ENCODE measurements around the gene ZBTB16. TPM values are rescaled to one million over a fixed set of nuclear protein-coding genes. Genes with fewer than 3 reads are reported as not detected.

Gene ZBTB16
- total RNA-seq, 2 donors from 2014 or later, result 3.3 to 4.0 TPM

- Mint-ChIP-seq H3K9me3 (no peaks in the 10 kb centered on the region), H3K4me1 (ENCODE audit: low read depth) (peaks cover 32% of the 10 kb centered on the region), H3K36me3 (ENCODE audit: insufficient read depth in 2 of 2) (no peaks in the 10 kb centered on the region), H3K27ac (no peak overlapping the region), H3K27me3 (ENCODE audit: low read depth) (peaks cover 11% of the 10 kb centered on the region), H3K4me3 (no peak overlapping the region)
- no peak for DNase-seq
- ATAC-seq (replicated peaks in 1 of 2), result no peak
Observed at GRCh38 chr11:114084414-114084813, 24.9 kb downstream of the ZBTB16 start.

GRCh38 chr11:114085965-114086793 is 26.7 kb downstream of the ZBTB16 start:
- H3K9me3 Mint-ChIP-seq, result no peaks in the 10 kb centered on the region
- H3K4me1 Mint-ChIP-seq (ENCODE audit: low read depth), result peaks cover 17% of the 10 kb centered on the region
- H3K27ac Mint-ChIP-seq, result no peak overlapping the region
- peaks cover 11% of the 10 kb centered on the region for H3K27me3 Mint-ChIP-seq (ENCODE audit: low read depth)
- H3K4me3 Mint-ChIP-seq, result no peak overlapping the region
- H3K36me3 Mint-ChIP-seq (ENCODE audit: insufficient read depth in 2 of 2), result no peaks in the 10 kb centered on the region
- ATAC-seq (replicated peaks in 1 of 2), result no peak
- no peak for DNase-seq

GRCh38 chr11:114087025-114087424 is 27.5 kb downstream of the ZBTB16 start:
- H3K4me3 Mint-ChIP-seq, result peak overlapping the region; percentile 27 to 39
- H3K27ac Mint-ChIP-seq, result peak overlapping the region; percentile 53
- no peaks in the 10 kb centered on the region for H3K9me3 Mint-ChIP-seq
- no peaks in the 10 kb centered on the region for H3K36me3 Mint-ChIP-seq (ENCODE audit: insufficient read depth in 2 of 2)
- ATAC-seq (replicated peaks in 1 of 2), result no peak
- H3K4me1 Mint-ChIP-seq (ENCODE audit: low read depth), result peaks cover 21% of the 10 kb centered on the region
- DNase-seq, result no peak
- H3K27me3 Mint-ChIP-seq (ENCODE audit: low read depth), result peaks cover 11% of the 10 kb centered on the region

GRCh38 chr11:114088216-114088615 is 28.7 kb downstream of the ZBTB16 start:
- peaks cover 21% of the 10 kb centered on the region for H3K4me1 Mint-ChIP-seq (ENCODE audit: low read depth)
- H3K4me3 Mint-ChIP-seq, result no peak overlapping the region
- no peak overlapping the region for H3K27ac Mint-ChIP-seq
- ATAC-seq (replicated peaks in 1 of 2) (no peak), DNase-seq (no peak)
- H3K36me3 Mint-ChIP-seq (ENCODE audit: insufficient read depth in 2 of 2), result no peaks in the 10 kb centered on the region
- H3K9me3 Mint-ChIP-seq, result no peaks in the 10 kb centered on the region
- peaks cover 10% of the 10 kb centered on the region for H3K27me3 Mint-ChIP-seq (ENCODE audit: low read depth)

GRCh38 chr11:114088836-114089235 is 29.3 kb downstream of the ZBTB16 start:
- ATAC-seq (replicated peaks in 1 of 2) (no peak), DNase-seq (no peak)
- Mint-ChIP-seq H3K4me1 (ENCODE audit: low read depth) (peaks cover 18% of the 10 kb centered on the region), H3K9me3 (no peaks in the 10 kb centered on the region), H3K36me3 (ENCODE audit: insufficient read depth in 2 of 2) (no peaks in the 10 kb centered on the region), H3K4me3 (no peak overlapping the region), H3K27ac (no peak overlapping the region), H3K27me3 (ENCODE audit: low read depth) (peaks cover 4% of the 10 kb centered on the region)

- Mint-ChIP-seq H3K4me1 (ENCODE audit: low read depth) (peaks cover 15% of the 10 kb centered on the region), H3K36me3 (ENCODE audit: insufficient read depth in 2 of 2) (no peaks in the 10 kb centered on the region), H3K9me3 (no peaks in the 10 kb centered on the region), H3K4me3 (no peak overlapping the region), H3K27me3 (ENCODE audit: low read depth) (no peaks in the 10 kb centered on the region), H3K27ac (no peak overlapping the region)
- DNase-seq, result no peak
- no peak for ATAC-seq (replicated peaks in 1 of 2)
Observed at GRCh38 chr11:114089748-114090147, 30.2 kb downstream of the ZBTB16 start.

- no peaks in the 10 kb centered on the region for H3K36me3 Mint-ChIP-seq (ENCODE audit: insufficient read depth in 2 of 2)
- H3K27ac Mint-ChIP-seq, result no peak overlapping the region
- DNase-seq (no peak), ATAC-seq (replicated peaks in 1 of 2) (no peak)
- H3K27me3 Mint-ChIP-seq (ENCODE audit: low read depth), result no peaks in the 10 kb centered on the region
- no peak overlapping the region for H3K4me3 Mint-ChIP-seq
- H3K9me3 Mint-ChIP-seq, result no peaks in the 10 kb centered on the region
- peaks cover 15% of the 10 kb centered on the region for H3K4me1 Mint-ChIP-seq (ENCODE audit: low read depth)
Observed at GRCh38 chr11:114090225-114090910, 30.9 kb downstream of the ZBTB16 start.

- Mint-ChIP-seq H3K4me3 (no peak overlapping the region), H3K4me1 (ENCODE audit: low read depth) (peaks cover 15% of the 10 kb centered on the region), H3K9me3 (no peaks in the 10 kb centered on the region), H3K27me3 (ENCODE audit: low read depth) (no peaks in the 10 kb centered on the region), H3K36me3 (ENCODE audit: insufficient read depth in 2 of 2) (no peaks in the 10 kb centered on the region), H3K27ac (no peak overlapping the region)
- no peak for ATAC-seq (replicated peaks in 1 of 2)
- no peak for DNase-seq
Observed at GRCh38 chr11:114090976-114091375, 31.5 kb downstream of the ZBTB16 start.

- DNase-seq (no peak), ATAC-seq (replicated peaks in 1 of 2) (no peak)
- Mint-ChIP-seq H3K9me3 (no peaks in the 10 kb centered on the region), H3K27ac (no peak overlapping the region), H3K27me3 (ENCODE audit: low read depth) (no peaks in the 10 kb centered on the region), H3K36me3 (ENCODE audit: insufficient read depth in 2 of 2) (no peaks in the 10 kb centered on the region), H3K4me3 (no peak overlapping the region), H3K4me1 (ENCODE audit: low read depth) (peaks cover 15% of the 10 kb centered on the region)
Observed at GRCh38 chr11:114091516-114092397, 32.2 kb downstream of the ZBTB16 start.

GRCh38 chr11:114092478-114092877 is 33.0 kb downstream of the ZBTB16 start:
- H3K36me3 Mint-ChIP-seq (ENCODE audit: insufficient read depth in 2 of 2), result no peaks in the 10 kb centered on the region

GRCh38 chr11:114092953-114093352 is 33.4 kb downstream of the ZBTB16 start:
- Mint-ChIP-seq H3K36me3 (ENCODE audit: insufficient read depth in 2 of 2) (no peaks in the 10 kb centered on the region), H3K27me3 (ENCODE audit: low read depth) (no peaks in the 10 kb centered on the region), H3K27ac (no peak overlapping the region), H3K4me3 (no peak overlapping the region), H3K9me3 (no peaks in the 10 kb centered on the region), H3K4me1 (ENCODE audit: low read depth) (peaks cover 4% of the 10 kb centered on the region)
- ATAC-seq (replicated peaks in 1 of 2) (no peak), DNase-seq (no peak)

More at GRCh38 chr11:114092478-114092877, 33.0 kb downstream of the ZBTB16 start:
- peaks cover 8% of the 10 kb centered on the region for H3K4me1 Mint-ChIP-seq (ENCODE audit: low read depth)
- H3K4me3 Mint-ChIP-seq, result no peak overlapping the region
- H3K27me3 Mint-ChIP-seq (ENCODE audit: low read depth), result no peaks in the 10 kb centered on the region
- H3K9me3 Mint-ChIP-seq, result no peaks in the 10 kb centered on the region
- ATAC-seq (replicated peaks in 1 of 2) (no peak), DNase-seq (no peak)
- no peak overlapping the region for H3K27ac Mint-ChIP-seq

GRCh38 chr11:114094516-114094915 is 35.0 kb downstream of the ZBTB16 start:
- DNase-seq (no peak), ATAC-seq (replicated peaks in 1 of 2) (no peak)
- Mint-ChIP-seq H3K36me3 (ENCODE audit: insufficient read depth in 2 of 2) (no peaks in the 10 kb centered on the region), H3K9me3 (no peaks in the 10 kb centered on the region), H3K4me1 (ENCODE audit: low read depth) (peaks cover 8% of the 10 kb centered on the region), H3K27ac (no peak overlapping the region), H3K27me3 (ENCODE audit: low read depth) (no peaks in the 10 kb centered on the region), H3K4me3 (no peak overlapping the region)

- no peaks in the 10 kb centered on the region for H3K36me3 Mint-ChIP-seq (ENCODE audit: insufficient read depth in 2 of 2)
- no peak overlapping the region for H3K27ac Mint-ChIP-seq
- no peaks in the 10 kb centered on the region for H3K9me3 Mint-ChIP-seq
- no peak overlapping the region for H3K4me3 Mint-ChIP-seq
- no peak for DNase-seq
- no peaks in the 10 kb centered on the region for H3K27me3 Mint-ChIP-seq (ENCODE audit: low read depth)
- ATAC-seq (replicated peaks in 1 of 2), result no peak
- peaks cover 13% of the 10 kb centered on the region for H3K4me1 Mint-ChIP-seq (ENCODE audit: low read depth)
Observed at GRCh38 chr11:114095899-114096298, 36.4 kb downstream of the ZBTB16 start.
